Spleen (tissue), 7 donors: ENCODE data around the gene MTMR10.

Source experiments
- CTCF ChIP-seq, 11 experiments: fragments of 200-600 bp in 7 of 11; fragments of 450-650 bp in 4 of 11; sonication (generic) in 4 of 11; IDR thresholded peaks in 8 of 11; conservative IDR thresholded peaks in 3 of 11; 1 replicate in 7 of 11; 2 replicates in 4 of 11; pipeline versions ENCODE4 v1.4.0 to v1.8.0; 2016 to 2021; ENCODE audit warnings: antibody characterized with exemption in 11 of 11, inconsistent platforms in 4 of 11, mild to moderate bottlenecking in 1 of 11
- POLR2AphosphoS5 ChIP-seq, 3 donors: sonication (generic); formaldehyde crosslinking; IDR thresholded peaks; one replicate each; pipeline ENCODE4 v1.5.1; 2017; ENCODE audit warnings: antibody characterized with exemption in 3 of 3
- donor health status: DM: no; HTN: no; CAD: no; lungs with moderate emphysema.
- donor health status: DM: no; HTN: no; CAD: no.
- donor health status: DM: no; HTN: no; CAD: no.

GRCh38 chr15:30979457-30979856 lies 12.0 kb downstream of the MTMR10 start:
- TF ChIP-seq CTCF (IDR thresholded peaks at IDR 0.05 in 8 of 11, conservative IDR thresholded peaks at IDR 0.05 in 3 of 11): no peak
- TF ChIP-seq POLR2AphosphoS5 (IDR thresholded peaks at IDR 0.05): no peak
